ENCODE results near the gene CD68. TPM values are rescaled to one million over a fixed set of nuclear protein-coding genes. Genes with fewer than 3 reads are reported as not detected.

The CD68 gene
- total RNA-seq, 1 experiment from 2014 or later: 51.6 TPM

DNA sequence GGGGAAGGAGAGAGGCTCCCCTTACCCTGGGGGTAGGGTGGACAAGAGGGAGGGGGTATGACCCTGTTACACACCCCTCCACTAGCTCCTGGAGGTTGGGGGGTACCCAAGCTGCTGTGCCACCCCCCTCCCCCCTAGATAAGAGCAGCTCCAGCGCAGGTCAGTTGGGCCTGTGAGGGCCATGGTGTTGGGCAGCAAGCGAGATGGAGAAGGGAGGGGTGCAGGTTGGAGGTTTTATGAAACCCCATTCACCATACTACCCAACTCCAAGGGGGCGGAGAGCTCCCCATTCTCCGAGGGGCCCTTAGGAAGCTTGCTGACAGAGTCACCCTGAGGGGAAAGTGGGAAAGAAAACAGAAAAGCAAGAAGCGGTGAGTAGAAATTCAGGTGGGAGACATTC lies 12.2 kb downstream of the CD68 start:
- DNase-seq (ENCODE audit: low read depth, low spot score) (no peak), ATAC-seq (no peak)
- no peak overlapping the region for H3K27ac ChIP-seq (ENCODE audit: low read length)
- in situ Hi-C loops (cut with HindIII; ENCODE audit: low pct_unique_long_range_greater_than_20kb, low sequenced_read_pairs) (no loop called here), intact Hi-C loops (cut with micrococcal nuclease; ENCODE audit: unreplicated experiment) (no loop called here)
- no peak for TF ChIP-seq POLR2AphosphoS5 (IDR thresholded peaks at IDR 0.05; ENCODE audit: low read depth, low read length)
- TF ChIP-seq, protein P1, sequence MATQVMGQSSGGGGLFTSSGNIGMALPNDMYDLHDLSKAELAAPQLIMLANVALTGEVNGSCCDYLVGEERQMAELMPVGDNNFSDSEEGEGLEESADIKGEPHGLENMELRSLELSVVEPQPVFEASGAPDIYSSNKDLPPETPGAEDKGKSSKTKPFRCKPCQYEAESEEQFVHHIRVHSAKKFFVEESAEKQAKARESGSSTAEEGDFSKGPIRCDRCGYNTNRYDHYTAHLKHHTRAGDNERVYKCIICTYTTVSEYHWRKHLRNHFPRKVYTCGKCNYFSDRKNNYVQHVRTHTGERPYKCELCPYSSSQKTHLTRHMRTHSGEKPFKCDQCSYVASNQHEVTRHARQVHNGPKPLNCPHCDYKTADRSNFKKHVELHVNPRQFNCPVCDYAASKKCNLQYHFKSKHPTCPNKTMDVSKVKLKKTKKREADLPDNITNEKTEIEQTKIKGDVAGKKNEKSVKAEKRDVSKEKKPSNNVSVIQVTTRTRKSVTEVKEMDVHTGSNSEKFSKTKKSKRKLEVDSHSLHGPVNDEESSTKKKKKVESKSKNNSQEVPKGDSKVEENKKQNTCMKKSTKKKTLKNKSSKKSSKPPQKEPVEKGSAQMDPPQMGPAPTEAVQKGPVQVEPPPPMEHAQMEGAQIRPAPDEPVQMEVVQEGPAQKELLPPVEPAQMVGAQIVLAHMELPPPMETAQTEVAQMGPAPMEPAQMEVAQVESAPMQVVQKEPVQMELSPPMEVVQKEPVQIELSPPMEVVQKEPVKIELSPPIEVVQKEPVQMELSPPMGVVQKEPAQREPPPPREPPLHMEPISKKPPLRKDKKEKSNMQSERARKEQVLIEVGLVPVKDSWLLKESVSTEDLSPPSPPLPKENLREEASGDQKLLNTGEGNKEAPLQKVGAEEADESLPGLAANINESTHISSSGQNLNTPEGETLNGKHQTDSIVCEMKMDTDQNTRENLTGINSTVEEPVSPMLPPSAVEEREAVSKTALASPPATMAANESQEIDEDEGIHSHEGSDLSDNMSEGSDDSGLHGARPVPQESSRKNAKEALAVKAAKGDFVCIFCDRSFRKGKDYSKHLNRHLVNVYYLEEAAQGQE (IDR thresholded peaks at IDR 0.05; ENCODE audit: insufficient read depth in 1 of 2, low read depth in 2 of 2, low read length in 1 of 2): no peak
- H3K27me3 ChIP-seq (ENCODE audit: control insufficient read depth, insufficient read depth, low read length): no peaks in the 10 kb centered on the region
- ChIA-PET POLR2A (no interaction called here), CTCF (no interaction called here)
- H3K4me3 ChIP-seq (ENCODE audit: low read depth in 2 of 2, low read length in 2 of 2): no peak overlapping the region
- peaks cover 13% of the 10 kb centered on the region for H3K4me1 ChIP-seq (ENCODE audit: control insufficient read depth, insufficient read depth, low read length)
- H3K36me3 ChIP-seq (ENCODE audit: control insufficient read depth, insufficient read depth, low read length): peaks cover 12% of the 10 kb centered on the region
- no TSS peak for BruUV-seq (replicated peaks)
- H3K9me3 ChIP-seq (ENCODE audit: control insufficient read depth, insufficient read depth, low read depth, low read length): no peaks in the 10 kb centered on the region

DNA sequence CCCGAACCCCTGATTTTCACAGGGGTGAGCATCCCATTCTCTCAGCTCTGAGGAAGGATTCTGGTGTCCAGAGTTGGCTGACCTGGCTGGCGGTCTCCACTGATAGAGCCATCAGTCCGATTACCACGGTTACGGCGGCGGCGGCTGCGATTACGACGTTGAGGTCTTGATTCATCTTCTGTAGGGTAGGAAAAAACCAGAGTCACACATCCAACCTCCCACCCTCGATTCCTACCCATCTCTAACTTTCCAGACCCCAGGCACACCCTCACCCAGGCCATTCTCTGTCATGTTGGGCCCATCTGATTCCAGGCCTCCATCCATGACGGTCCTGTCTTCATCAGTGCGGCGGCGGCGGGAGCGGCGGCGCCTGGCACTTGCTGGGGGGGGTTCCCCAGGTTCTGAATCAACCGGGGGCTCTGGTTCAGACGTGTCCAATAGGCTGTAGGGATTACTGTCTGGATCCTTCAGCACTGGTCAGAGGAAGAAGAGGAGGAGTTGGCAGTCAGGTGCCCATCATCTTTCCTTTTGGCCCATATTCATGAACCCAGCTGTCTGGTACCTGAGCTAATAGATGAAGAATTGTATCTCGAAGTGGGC lies 13.1 kb downstream of the CD68 start:
- BruUV-seq (replicated peaks): no TSS peak
- TF ChIP-seq, protein P1 (IDR thresholded peaks at IDR 0.05; ENCODE audit: insufficient read depth in 1 of 2, low read depth in 2 of 2, low read length in 1 of 2): no peak
- TF ChIP-seq, protein P2, sequence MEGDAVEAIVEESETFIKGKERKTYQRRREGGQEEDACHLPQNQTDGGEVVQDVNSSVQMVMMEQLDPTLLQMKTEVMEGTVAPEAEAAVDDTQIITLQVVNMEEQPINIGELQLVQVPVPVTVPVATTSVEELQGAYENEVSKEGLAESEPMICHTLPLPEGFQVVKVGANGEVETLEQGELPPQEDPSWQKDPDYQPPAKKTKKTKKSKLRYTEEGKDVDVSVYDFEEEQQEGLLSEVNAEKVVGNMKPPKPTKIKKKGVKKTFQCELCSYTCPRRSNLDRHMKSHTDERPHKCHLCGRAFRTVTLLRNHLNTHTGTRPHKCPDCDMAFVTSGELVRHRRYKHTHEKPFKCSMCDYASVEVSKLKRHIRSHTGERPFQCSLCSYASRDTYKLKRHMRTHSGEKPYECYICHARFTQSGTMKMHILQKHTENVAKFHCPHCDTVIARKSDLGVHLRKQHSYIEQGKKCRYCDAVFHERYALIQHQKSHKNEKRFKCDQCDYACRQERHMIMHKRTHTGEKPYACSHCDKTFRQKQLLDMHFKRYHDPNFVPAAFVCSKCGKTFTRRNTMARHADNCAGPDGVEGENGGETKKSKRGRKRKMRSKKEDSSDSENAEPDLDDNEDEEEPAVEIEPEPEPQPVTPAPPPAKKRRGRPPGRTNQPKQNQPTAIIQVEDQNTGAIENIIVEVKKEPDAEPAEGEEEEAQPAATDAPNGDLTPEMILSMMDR (IDR thresholded peaks at IDR 0.05): no peak
- TF ChIP-seq SIN3A (IDR thresholded peaks at IDR 0.05; ENCODE audit: borderline replicate concordance, insufficient read depth, low read depth, low read length) (no peak), TCF7L2 (IDR thresholded peaks at IDR 0.05; ENCODE audit: low read depth, low read length) (no peak), POLR2AphosphoS5 (IDR thresholded peaks at IDR 0.05; ENCODE audit: low read depth, low read length) (no peak)
- ATAC-seq (no peak), DNase-seq (ENCODE audit: low read depth, low spot score) (no peak)
- CTCF ChIA-PET: no interaction called here
- intact Hi-C loops (cut with micrococcal nuclease; ENCODE audit: unreplicated experiment): no loop called here
- in situ Hi-C loops (cut with HindIII; ENCODE audit: low pct_unique_long_range_greater_than_20kb, low sequenced_read_pairs): no loop called here
- POLR2A ChIA-PET: no interaction called here
- H3K27me3 ChIP-seq (ENCODE audit: control insufficient read depth, insufficient read depth, low read length): no peaks in the 10 kb centered on the region
- peaks cover 15% of the 10 kb centered on the region for H3K36me3 ChIP-seq (ENCODE audit: control insufficient read depth, insufficient read depth, low read length)
- H3K9me3 ChIP-seq (ENCODE audit: control insufficient read depth, insufficient read depth, low read depth, low read length): no peaks in the 10 kb centered on the region
- H3K27ac ChIP-seq (ENCODE audit: low read length): no peak overlapping the region
- H3K4me3 ChIP-seq (ENCODE audit: low read depth in 2 of 2, low read length in 2 of 2): no peak overlapping the region
- peaks cover 13% of the 10 kb centered on the region for H3K4me1 ChIP-seq (ENCODE audit: control insufficient read depth, insufficient read depth, low read length)

Measured in Panc1 (cell line).